ENCODE results near the gene OLIG3.

GRCh38 chr6:137531376-137532092, 37.3 kb upstream of the OLIG3 start:
- TF ChIP-seq CEBPB (IDR thresholded peaks at IDR 0.05) (no peak), CREB1 (IDR thresholded peaks at IDR 0.05; ENCODE audit: low read depth) (no peak), EGR1 (IDR thresholded peaks at IDR 0.05) (no peak), FOXM1 (IDR thresholded peaks at IDR 0.05; ENCODE audit: borderline replicate concordance, low read depth) (no peak), RAD21 (IDR thresholded peaks at IDR 0.05; ENCODE audit: low read depth) (no peak), TAF1 (IDR thresholded peaks at IDR 0.05; ENCODE audit: low read depth) (no peak)

All from Ishikawa (cell line).